ENCODE results near the gene WASL. TPM values are rescaled to one million over a fixed set of nuclear protein-coding genes. Genes with fewer than 3 reads are reported as not detected.

WASL gene
- polyA plus RNA-seq, 3 donors: 1.6 to 3.9 (median 2.1) TPM

- no CpG with 5 or more reads among the region's 2 CpGs for WGBS (ENCODE audit: insufficient coverage)
- H3K4me3 ChIP-seq (replicated peaks in 1 of 3; ENCODE audit: low read depth in 2 of 3, low read length in 3 of 3): no peak overlapping the region
- peak overlapping the region; percentile 62 for H3K4me2 ChIP-seq (replicated peaks; ENCODE audit: extremely low read depth, low read length, poor library complexity, severe bottlenecking)
- H3K36me3 Mint-ChIP-seq: no peaks in the 10 kb centered on the region
- no peak for DNase-seq
- no peak for TF ChIP-seq CTCF (IDR thresholded peaks at IDR 0.05)
- no peaks in the 10 kb centered on the region for H3K36me3 ChIP-seq (replicated peaks in 1 of 2; ENCODE audit: control insufficient read depth in 1 of 2, insufficient read depth in 2 of 2, low read length in 2 of 2)
- peak overlapping the region in 4 of 7 donors; percentile 36 to 95 (median 88) for H3K27ac Mint-ChIP-seq
- H3K4me3 Mint-ChIP-seq: no peak overlapping the region
- no peaks in the 10 kb centered on the region for H3K9me3 ChIP-seq (replicated peaks in 1 of 2; ENCODE audit: control insufficient read depth in 1 of 2, insufficient read depth in 1 of 2, low read length in 2 of 2)
- H3K4me1 ChIP-seq (ENCODE audit: control insufficient read depth in 1 of 2, insufficient read depth in 2 of 2, low read length in 2 of 2): peaks cover 10 to 16% of the 10 kb centered on the region in 2 donors
- H3K9me3 Mint-ChIP-seq: peaks cover 0 to 2% (median 0%) of the 10 kb centered on the region in 7 donors
- H3K4me1 Mint-ChIP-seq: peaks cover 28% of the 10 kb centered on the region
- no peaks in the 10 kb centered on the region for H3K79me2 ChIP-seq (ENCODE audit: insufficient read depth, low read length)
- H3K27me3 Mint-ChIP-seq (ENCODE audit: low read depth in 3 of 3): peaks cover 2 to 4% (median 3%) of the 10 kb centered on the region in 3 donors
- no peak overlapping the region for H2AFZ ChIP-seq (ENCODE audit: insufficient read depth, low read depth, low read length, poor library complexity, severe bottlenecking)
- no peak overlapping the region for H3K9ac ChIP-seq (ENCODE audit: insufficient read depth, low read length, poor library complexity, severe bottlenecking)
- H3K27ac ChIP-seq (ENCODE audit: low read depth in 1 of 2, low read length in 2 of 2): no peak overlapping the region
- no peaks in the 10 kb centered on the region for H4K20me1 ChIP-seq (ENCODE audit: insufficient read depth, low read length)
- H3K27me3 ChIP-seq (ENCODE audit: control insufficient read depth in 2 of 2, insufficient read depth in 2 of 2, low read length in 2 of 2): no peaks in the 10 kb centered on the region
- intact Hi-C loops (cut with micrococcal nuclease): no loop called here
These were observed 22.5 kb upstream of the WASL start for GRCh38 chr7:123771256-123771655.

- peak overlapping the region; percentile 83 to 95 (median 88) for H3K27ac Mint-ChIP-seq
- DNase-seq: peak; percentile 88 to 94 (median 93)
- H4K20me1 ChIP-seq (ENCODE audit: insufficient read depth, low read length): no peaks in the 10 kb centered on the region
- H3K36me3 ChIP-seq (replicated peaks in 1 of 2; ENCODE audit: control insufficient read depth in 1 of 2, insufficient read depth in 2 of 2, low read length in 2 of 2): no peaks in the 10 kb centered on the region
- no peak overlapping the region for H3K9ac ChIP-seq (ENCODE audit: insufficient read depth, low read length, poor library complexity, severe bottlenecking)
- H3K4me3 Mint-ChIP-seq: peak overlapping the region; percentile 65 to 86
- H3K27ac ChIP-seq (ENCODE audit: low read depth in 1 of 2, low read length in 2 of 2): peak overlapping the region; percentile 58 to 65
- H3K9me3 ChIP-seq (replicated peaks in 1 of 2; ENCODE audit: control insufficient read depth in 1 of 2, insufficient read depth in 1 of 2, low read length in 2 of 2): no peaks in the 10 kb centered on the region
- H3K4me3 ChIP-seq (replicated peaks in 1 of 3; ENCODE audit: low read depth in 2 of 3, low read length in 3 of 3): peak overlapping the region in 2 of 3 experiments; percentile 40 to 54
- H3K9me3 Mint-ChIP-seq: peaks cover 0 to 2% (median 0%) of the 10 kb centered on the region in 7 donors
- H3K4me1 Mint-ChIP-seq: peaks cover 28% of the 10 kb centered on the region
- peak overlapping the region; percentile 62 for H3K4me2 ChIP-seq (replicated peaks; ENCODE audit: extremely low read depth, low read length, poor library complexity, severe bottlenecking)
- H3K27me3 ChIP-seq (ENCODE audit: control insufficient read depth in 2 of 2, insufficient read depth in 2 of 2, low read length in 2 of 2): peaks cover 0 to 3% of the 10 kb centered on the region in 2 donors
- no peaks in the 10 kb centered on the region for H3K79me2 ChIP-seq (ENCODE audit: insufficient read depth, low read length)
- H3K4me1 ChIP-seq (ENCODE audit: control insufficient read depth in 1 of 2, insufficient read depth in 2 of 2, low read length in 2 of 2): peaks cover 10 to 16% of the 10 kb centered on the region in 2 donors
- peak overlapping the region; percentile 24 for H2AFZ ChIP-seq (ENCODE audit: insufficient read depth, low read depth, low read length, poor library complexity, severe bottlenecking)
- no peaks in the 10 kb centered on the region for H3K36me3 Mint-ChIP-seq
- WGBS (ENCODE audit: insufficient coverage): 73% methylated on average over 5 of the region's 8 CpGs
- TF ChIP-seq CTCF (IDR thresholded peaks at IDR 0.05): no peak
- intact Hi-C loops (cut with micrococcal nuclease): no loop called here
- H3K27me3 Mint-ChIP-seq (ENCODE audit: low read depth in 3 of 3): peaks cover 0 to 5% (median 4%) of the 10 kb centered on the region in 3 donors
These were observed 21.6 kb upstream of the WASL start for GRCh38 chr7:123770378-123770777.

Measured in CD14-positive monocyte (primary cell).